Measurements from ENCODE around the gene FOXJ2.
"Not testable (repeated sequence)": the region's sequence is repeated elsewhere in the genome, so short reads cannot be mapped to it uniquely, and the experiment has no call there.

Gene FOXJ2

GRCh38 chr12:8031017-8031416 lies 1.5 kb upstream of the FOXJ2 start:
- DNase-seq: not testable (repeated sequence)

DNA sequence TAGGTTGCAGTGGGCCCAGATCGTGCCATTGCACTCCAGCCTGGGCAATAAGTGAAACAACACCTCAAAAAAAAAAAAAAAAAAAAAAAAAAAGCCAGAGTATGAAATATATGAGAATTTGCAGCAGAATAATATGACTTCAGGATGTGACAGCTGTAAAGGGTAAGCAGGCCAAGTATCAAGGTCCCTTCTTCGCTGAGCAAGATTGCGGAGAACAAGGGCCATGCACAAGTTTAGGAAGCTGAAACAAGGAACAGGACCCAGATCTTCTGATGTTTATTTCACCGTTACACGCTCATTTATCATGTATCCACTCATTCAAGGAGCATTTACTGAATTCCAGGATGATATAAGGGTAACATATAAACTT lies 659 bp upstream of the FOXJ2 start:
- DNase-seq: no peak

GRCh38 chr12:8033153-8034044 lies 883 bp downstream of the FOXJ2 start:
- DNase-seq: no peak

GRCh38 chr12:8034802-8035201 lies 2.3 kb downstream of the FOXJ2 start:
- DNase-seq: no peak

- DNase-seq: no peak
Measured at GRCh38 chr12:8035440-8036010, 3.0 kb downstream of the FOXJ2 start.

GRCh38 chr12:8036346-8036745 lies 3.8 kb downstream of the FOXJ2 start:
- no peak for DNase-seq

DNA sequence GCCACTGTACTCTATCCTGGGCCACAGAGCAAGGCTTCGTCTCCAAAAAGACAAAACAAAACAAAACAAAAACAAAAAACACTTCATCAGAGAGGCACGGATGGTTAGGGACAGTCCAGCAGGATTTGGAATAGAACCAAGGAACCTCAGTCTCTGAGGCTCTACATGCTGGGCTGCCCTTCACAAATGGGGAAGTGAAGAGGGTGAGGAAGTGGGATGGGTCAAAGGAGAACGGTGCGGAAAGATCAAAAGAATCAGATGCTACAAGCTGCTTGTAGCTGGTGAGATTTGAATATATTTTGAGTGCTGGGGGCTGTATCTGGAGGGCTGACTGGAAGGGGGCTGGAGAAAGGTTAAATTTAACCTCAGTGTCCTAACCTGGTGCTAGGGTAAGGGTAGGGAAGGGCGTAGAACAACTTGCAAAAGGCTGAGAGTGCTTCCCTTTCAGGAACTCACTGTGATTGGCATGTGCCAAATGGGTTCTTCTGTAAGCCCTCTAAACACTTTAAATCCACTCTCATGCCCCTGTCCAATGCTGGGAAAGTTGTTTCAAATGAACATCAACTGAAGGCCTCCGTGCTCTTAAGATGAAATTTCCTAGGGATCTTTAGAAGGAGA lies 4.6 kb downstream of the FOXJ2 start:
- no peak for DNase-seq

- DNase-seq: no peak
Measured at GRCh38 chr12:8037947-8038346, 5.4 kb downstream of the FOXJ2 start.

DNA sequence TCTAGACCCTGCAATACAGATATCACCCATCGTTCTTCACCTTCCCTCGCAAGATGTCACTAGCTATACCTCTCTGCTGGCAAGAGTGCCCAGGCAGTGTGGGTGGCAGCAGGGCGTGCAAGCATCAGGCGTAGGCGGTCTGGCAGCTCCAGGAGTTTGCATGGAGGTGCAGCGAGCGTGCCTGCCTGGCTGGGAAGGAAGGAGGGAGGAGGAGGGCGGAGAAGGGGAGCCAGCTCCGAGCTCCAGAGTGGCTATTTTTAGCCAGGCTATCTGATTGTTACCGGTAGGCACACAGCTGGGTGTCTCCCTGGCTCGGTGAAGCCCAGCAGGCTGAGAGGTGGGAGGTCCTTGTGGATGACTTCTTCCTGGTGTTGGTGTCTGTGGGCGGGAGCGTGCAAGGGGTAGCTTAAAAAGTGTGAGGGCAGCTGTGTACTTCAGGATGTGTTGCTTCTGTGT lies 6.2 kb downstream of the FOXJ2 start:
- DNase-seq: no peak

DNA sequence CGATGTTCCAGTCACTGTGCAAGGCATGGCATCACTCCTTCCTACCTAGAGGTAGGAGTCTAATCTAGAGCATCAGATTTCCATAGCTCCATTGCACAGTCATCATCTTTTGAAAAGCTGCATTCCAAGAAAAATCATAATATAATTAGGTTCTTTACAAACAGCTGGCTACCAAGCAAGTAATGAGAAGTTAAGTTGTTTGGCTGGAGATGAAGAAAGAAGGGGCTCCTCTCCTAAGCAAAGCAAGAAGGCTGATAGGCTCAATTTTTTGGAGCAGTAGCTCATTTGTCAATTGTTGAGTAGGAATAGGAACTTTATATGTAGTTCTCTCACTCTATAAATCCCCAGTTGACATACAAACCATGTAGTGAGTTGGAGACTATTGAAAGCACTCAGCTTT lies 8.3 kb downstream of the FOXJ2 start:
- DNase-seq: no peak

DNA sequence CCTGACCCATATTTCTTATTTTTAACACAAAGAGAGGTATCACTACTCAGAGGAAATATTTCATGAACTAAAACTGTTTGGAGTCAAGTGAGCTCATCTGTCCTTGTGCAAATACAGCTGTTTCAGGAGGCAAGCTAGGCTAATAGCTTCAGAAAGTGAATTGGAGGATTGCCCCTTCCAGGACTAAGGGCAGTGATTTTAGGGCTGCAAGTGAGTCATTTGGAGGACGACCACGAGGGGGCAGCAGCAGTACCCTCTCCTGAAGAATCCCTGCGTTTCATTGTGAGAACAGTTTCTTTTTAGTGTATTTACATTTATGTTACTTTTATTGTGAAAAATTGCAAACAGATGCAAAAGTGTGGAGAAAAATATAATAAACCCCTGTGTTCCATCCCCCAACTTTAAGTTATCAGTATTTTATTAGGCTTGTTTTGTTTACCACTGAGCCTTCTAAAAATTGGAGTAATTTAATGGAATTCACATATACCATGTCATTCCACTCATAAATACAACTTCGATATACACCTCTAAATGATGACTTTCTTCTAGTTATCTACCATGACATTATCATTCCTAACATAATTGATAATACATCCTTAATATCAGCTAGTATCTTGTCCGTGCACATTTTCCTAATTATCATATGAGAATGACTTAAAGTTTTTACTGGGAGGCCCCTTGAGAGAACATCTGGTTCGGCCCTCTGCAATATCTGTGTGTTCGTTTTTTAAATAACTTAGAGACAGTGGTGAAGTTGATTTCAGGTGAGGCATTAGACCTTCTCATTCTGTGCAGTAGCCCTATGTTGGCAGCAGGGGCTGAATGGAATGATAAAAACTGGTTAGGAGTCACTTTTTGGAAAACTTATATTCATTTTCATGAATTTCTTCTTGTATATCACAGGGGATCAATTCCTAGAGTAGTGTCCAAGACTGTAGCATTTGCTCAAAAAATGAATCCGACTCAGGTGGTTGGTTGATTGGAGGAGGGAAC lies 13.7 kb downstream of the FOXJ2 start:
- DNase-seq: peak; percentile 1

GRCh38 chr12:8047842-8048241 lies 15.3 kb downstream of the FOXJ2 start:
- DNase-seq: no peak

DNA sequence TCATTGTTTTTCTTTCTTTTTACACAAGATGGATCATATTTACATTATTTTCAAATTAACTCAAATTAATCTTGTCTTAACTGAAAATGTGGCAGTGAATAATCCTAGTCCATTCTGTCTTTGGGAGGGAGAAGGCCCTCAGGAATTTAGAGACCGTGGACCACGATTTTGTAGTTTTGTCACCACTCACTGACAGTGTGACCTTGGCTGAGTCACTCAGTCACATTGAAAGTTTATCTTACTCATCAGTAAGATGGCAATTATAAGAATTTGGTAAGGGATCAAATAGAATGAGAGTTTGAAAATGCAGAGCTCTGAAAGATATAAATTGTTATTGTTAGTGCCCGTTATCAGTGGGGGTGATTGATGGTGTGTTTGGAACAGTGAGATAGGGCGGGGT lies 16.4 kb downstream of the FOXJ2 start:
- DNase-seq: no peak

- DNase-seq: no peak
Measured at GRCh38 chr12:8050600-8051250, 18.2 kb downstream of the FOXJ2 start.

DNA sequence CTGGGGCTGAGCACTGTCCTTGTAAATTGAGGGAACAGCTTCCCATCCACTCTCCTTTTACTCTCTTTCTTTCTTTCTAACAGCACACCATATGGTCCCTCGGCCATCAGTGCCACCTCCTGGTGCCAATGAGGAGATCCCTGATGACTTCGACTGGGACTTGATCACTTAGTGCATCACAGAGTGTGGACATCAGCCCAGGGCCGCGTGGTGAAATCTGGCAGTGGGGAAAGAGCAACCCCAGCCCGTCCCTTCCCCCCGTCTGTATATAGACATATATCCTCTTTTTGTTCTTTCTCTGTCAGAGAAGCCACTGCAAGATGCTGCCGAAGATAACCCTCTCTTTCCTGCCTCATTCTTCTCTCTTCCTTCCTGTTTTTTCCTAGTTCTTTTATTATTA lies 20.2 kb downstream of the FOXJ2 start:
- no peak for DNase-seq

GRCh38 chr12:8054816-8055215 lies 22.3 kb downstream of the FOXJ2 start:
- DNase-seq: no peak

DNA sequence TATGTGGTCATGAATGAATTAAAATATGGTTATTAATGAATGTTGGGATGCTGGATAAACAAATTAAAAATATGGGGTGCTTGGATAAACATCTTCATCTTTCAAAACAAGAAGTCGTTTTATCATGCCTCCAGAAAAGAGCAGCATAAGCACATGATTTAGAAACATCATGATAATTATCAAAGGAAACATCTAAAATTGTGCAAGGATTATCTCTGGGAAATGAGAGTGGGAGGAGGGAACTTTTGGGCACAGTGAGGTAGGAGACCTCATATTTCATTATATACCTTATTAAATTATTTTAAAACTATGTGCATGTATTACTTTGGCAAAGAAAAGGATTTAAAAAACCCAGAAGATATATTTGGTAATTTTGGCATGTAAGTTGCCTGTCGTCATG lies 24.8 kb downstream of the FOXJ2 start:
- no peak for DNase-seq

DNA sequence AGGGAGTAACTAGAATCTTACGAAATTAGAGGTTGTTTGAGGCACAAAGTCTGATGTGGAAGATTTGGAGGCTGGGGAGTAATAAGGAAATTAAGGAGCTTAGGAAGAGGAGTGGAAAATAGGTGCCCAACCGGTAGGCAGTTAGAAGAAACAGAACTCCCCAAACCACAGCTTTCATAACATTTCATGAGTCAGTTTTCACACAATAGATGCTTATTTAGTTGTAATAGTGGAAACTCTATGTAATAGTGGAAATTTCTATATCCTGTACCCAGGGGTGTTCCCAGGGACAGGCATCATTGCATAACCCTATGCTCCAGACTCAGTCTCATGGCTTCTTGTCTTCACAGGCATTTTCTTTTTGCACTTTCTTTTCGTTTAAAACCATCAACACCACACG lies 25.3 kb downstream of the FOXJ2 start:
- no peak for DNase-seq

- DNase-seq: no peak
Measured at GRCh38 chr12:8058506-8058905, 26.0 kb downstream of the FOXJ2 start.

DNA sequence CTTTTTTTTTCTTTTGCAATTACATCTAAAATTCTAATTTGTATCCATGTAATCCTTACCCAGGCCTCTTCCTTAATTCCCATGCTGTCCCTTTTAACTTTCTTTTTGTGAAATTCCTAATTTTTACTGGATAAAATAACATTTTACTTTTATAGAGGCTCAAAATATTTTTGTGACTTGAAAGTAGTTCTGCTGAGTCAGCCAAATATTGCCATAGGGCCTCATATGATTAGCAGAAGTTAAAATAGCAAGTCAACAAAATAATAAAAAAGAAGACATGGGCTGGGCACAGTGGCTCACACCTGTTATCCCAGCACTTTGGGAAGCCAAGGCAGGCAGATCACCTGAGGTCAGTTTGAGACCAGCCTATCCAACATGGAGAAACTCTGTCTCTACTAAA lies 31.6 kb downstream of the FOXJ2 start:
- no peak for DNase-seq

DNA sequence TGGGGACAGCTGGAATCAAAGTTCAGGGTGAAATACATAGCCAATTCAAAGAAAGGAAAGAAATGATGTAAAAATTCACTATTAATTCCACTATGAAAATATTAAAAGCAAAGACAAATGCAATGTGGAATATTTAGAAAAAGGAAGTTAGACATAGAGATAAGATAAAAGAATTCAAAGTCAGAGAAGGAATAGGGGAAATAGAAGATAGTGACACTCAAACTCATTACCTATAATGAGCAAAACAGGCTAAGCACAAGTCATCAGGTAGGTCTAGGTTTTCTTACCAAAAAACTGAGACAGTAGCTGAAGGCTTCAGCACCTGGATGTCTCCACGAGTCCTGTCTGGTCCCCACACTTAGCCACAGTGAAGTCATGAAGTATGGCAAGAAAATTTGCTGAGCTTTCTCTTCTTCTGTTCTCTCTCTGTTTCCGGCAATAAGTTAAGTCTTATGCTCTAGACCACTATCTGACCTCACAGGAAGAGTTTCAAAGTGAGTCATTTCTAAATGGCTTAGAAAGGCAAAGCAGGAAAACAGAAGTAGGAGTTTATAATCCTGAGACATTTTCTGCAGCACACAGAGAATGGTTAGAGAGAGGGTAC lies 33.6 kb downstream of the FOXJ2 start, which contains the start of gene C3AR1:
TSS of gene C3AR1 (minus strand) at position 369 of the 604 bp plus-strand sequence. CDS start 6,174 bp downstream, outside the sequence.
- no peak for DNase-seq

- no peak for DNase-seq
Measured at GRCh38 chr12:8069582-8069981, 37.1 kb downstream of the FOXJ2 start.

Data from NCI-H1048 (cell line).